DOHH2 (cell line): ENCODE data around the gene NSMCE1.

Source experiments
- H3F3A ChIP-seq: fragments of 200-600 bp; sonication (generic), shearing (Covaris generic); 2 replicates; pipeline ENCODE4 v1.6.0; 2016; ENCODE audit warnings: antibody characterized with exemption, mild to moderate bottlenecking; ENCODE audit not compliant: control insufficient read depth, insufficient read depth
- H3K27ac ChIP-seq: fragments of 200-600 bp; sonication (generic); 2 replicates; pipeline ENCODE4 v1.5.1; 2014; ENCODE audit warnings: low read depth, mild to moderate bottlenecking, low read length, moderate library complexity
- H3K27me3 ChIP-seq: fragments of 200-600 bp; sonication (generic); 2 replicates; pipeline ENCODE4 v1.6.1; 2014; ENCODE audit warnings: mild to moderate bottlenecking, low read length, mixed read lengths; ENCODE audit not compliant: control insufficient read depth
- H3K36me3 ChIP-seq: fragments of 200-600 bp; sonication (generic); 2 replicates; pipeline ENCODE4 v1.6.1; 2014; ENCODE audit warnings: mild to moderate bottlenecking, low read length, moderate library complexity, mixed read lengths; ENCODE audit not compliant: control insufficient read depth
- H3K4me1 ChIP-seq: fragments of 200-600 bp; sonication (generic); 2 replicates; pipeline ENCODE4 v1.6.1; 2014; ENCODE audit warnings: mild to moderate bottlenecking, low read length, mixed read lengths; ENCODE audit not compliant: control insufficient read depth
- H3K4me2 ChIP-seq: fragments of 200-600 bp; sonication (generic); 2 replicates; pipeline ENCODE4 v1.6.0; 2014; ENCODE audit warnings: mild to moderate bottlenecking, low read length, moderate library complexity
- H3K4me3 ChIP-seq: fragments of 200-600 bp; sonication (generic); 2 replicates; pipeline ENCODE4 v1.5.1; 2014; ENCODE audit warnings: mild to moderate bottlenecking, low read length, mixed read lengths
- H3K79me2 ChIP-seq: fragments of 200-600 bp; sonication (generic); 2 replicates; pipeline ENCODE4 v1.6.1; 2014; ENCODE audit warnings: mild to moderate bottlenecking, low read length, mixed read lengths; ENCODE audit not compliant: control insufficient read depth
- H3K9me2 ChIP-seq: fragments of 200-600 bp; sonication (generic); replicated peaks from 2 replicates; pipeline ENCODE4 v1.6.1; 2014; ENCODE audit warnings: mild to moderate bottlenecking, low read length, mixed read lengths; ENCODE audit not compliant: control insufficient read depth
- H3K9me3 ChIP-seq: fragments of 200-600 bp; sonication (generic); 2 replicates; pipeline ENCODE4 v1.6.1; 2014; ENCODE audit warnings: antibody characterized with exemption, low read length, mixed read lengths; ENCODE audit not compliant: control insufficient read depth, insufficient read depth
- H4K20me1 ChIP-seq: fragments of 200-600 bp; sonication (generic); 2 replicates; pipeline ENCODE4 v1.6.0; 2014; ENCODE audit warnings: low read depth, mild to moderate bottlenecking, antibody characterized with exemption, low read length, moderate library complexity; ENCODE audit not compliant: control insufficient read depth, insufficient read depth
- EZH2phosphoT487 ChIP-seq: fragments of 200-600 bp; sonication (generic); IDR thresholded peaks from 2 replicates; pipeline ENCODE4 v1.6.1; 2017; ENCODE audit warnings: borderline replicate concordance, mild to moderate bottlenecking, antibody characterized with exemption, low read length, moderate library complexity, mixed read lengths
- TF ChIP-seq, protein P1 (sequence below): fragments of 200-600 bp; sonication (generic); IDR thresholded peaks from one replicate; pipeline ENCODE4 v1.5.1; 2014; ENCODE audit warnings: antibody characterized with exemption, mild to moderate bottlenecking, low read depth, low read length; ENCODE audit not compliant: poor library complexity, severe bottlenecking

Gene NSMCE1

DNA sequence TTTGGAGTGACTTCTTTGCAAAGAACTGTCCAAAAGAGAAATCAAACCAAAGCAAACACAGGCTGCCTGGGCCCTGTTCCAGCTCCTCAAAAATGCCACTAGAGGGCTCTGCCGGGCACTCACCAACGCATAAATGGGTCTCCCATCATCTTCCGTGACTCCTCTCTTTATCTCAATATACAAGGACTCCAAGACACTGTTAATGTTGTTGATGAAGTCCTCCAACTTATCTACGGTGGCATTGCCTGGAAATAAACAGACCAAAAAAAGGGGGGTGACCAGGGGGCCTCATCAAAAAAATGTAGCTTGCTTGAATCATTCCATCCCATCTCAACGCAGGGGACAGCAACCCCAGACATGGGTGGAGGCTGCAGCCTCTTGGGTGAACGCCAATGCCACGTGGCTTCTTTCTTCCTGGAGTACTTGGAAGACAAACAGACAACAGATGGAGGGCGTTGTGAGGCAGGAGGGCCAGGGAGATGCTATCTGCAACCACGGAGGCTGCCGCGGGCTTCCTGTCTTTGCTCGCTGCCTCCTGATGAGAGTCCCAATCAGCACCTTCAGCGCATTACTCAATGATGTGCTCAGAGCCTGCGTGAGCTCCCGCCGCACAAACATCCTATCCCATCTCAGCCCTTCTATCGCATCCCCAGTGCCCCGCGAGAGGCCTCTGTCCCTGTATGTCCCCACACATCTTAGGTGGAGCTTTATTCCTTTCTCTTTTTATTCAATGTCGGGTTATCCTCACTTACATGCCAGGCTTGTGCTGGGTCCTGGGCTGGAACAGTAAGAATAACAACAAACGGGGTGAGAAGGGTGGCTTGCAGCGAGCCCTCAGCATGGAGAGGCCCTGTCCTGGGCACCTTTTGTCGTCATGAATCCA is 33.3 kb downstream of the NSMCE1 start:
- TF ChIP-seq, protein P1, sequence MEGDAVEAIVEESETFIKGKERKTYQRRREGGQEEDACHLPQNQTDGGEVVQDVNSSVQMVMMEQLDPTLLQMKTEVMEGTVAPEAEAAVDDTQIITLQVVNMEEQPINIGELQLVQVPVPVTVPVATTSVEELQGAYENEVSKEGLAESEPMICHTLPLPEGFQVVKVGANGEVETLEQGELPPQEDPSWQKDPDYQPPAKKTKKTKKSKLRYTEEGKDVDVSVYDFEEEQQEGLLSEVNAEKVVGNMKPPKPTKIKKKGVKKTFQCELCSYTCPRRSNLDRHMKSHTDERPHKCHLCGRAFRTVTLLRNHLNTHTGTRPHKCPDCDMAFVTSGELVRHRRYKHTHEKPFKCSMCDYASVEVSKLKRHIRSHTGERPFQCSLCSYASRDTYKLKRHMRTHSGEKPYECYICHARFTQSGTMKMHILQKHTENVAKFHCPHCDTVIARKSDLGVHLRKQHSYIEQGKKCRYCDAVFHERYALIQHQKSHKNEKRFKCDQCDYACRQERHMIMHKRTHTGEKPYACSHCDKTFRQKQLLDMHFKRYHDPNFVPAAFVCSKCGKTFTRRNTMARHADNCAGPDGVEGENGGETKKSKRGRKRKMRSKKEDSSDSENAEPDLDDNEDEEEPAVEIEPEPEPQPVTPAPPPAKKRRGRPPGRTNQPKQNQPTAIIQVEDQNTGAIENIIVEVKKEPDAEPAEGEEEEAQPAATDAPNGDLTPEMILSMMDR: peak; percentile 97
- no peak for TF ChIP-seq EZH2phosphoT487
- no peaks in the 10 kb centered on the region for H3K9me2 ChIP-seq
- peaks cover 25% of the 10 kb centered on the region for H3F3A ChIP-seq
- H3K36me3 ChIP-seq: peaks cover 30% of the 10 kb centered on the region
- H3K79me2 ChIP-seq: peaks cover 9% of the 10 kb centered on the region
- H3K4me2 ChIP-seq: peak overlapping the region; percentile 78
- no peaks in the 10 kb centered on the region for H3K9me3 ChIP-seq
- H3K4me1 ChIP-seq: peaks cover 86% of the 10 kb centered on the region
- H4K20me1 ChIP-seq: no peaks in the 10 kb centered on the region
- no peaks in the 10 kb centered on the region for H3K27me3 ChIP-seq
- H3K27ac ChIP-seq: peak overlapping the region; percentile 86
- peak overlapping the region; percentile 64 for H3K4me3 ChIP-seq

DNA sequence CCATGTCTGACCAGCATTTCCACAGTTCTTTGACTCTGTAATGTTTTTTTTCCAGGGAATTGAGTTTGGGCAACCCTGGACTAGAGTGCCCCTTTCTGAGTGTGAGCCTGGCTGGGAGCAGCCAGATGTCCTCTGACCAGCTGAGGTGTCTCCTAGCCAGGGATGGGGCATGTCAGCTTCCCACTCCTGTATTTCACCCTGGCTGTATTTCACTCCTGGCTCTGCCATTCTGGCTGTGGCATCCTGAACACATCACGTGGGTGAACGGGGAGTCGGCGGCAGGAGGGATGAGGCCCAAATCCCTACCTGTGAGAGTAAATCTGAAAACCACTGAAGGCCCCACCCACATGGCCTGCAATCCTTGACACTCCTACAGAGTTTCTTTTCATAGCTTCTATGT is 34.0 kb downstream of the NSMCE1 start:
- H3K27ac ChIP-seq: peak overlapping the region; percentile 86
- H3K9me3 ChIP-seq: no peaks in the 10 kb centered on the region
- peaks cover 33% of the 10 kb centered on the region for H3K36me3 ChIP-seq
- no peaks in the 10 kb centered on the region for H3K9me2 ChIP-seq
- peak overlapping the region; percentile 78 for H3K4me2 ChIP-seq
- peaks cover 9% of the 10 kb centered on the region for H3K79me2 ChIP-seq
- no peak for TF ChIP-seq EZH2phosphoT487
- TF ChIP-seq, protein P1: no peak
- H3K4me1 ChIP-seq: peaks cover 92% of the 10 kb centered on the region
- no peaks in the 10 kb centered on the region for H4K20me1 ChIP-seq
- peak overlapping the region; percentile 64; the same call in 1 of the 2 replicates for H3K4me3 ChIP-seq
- peaks cover 23% of the 10 kb centered on the region for H3F3A ChIP-seq
- no peaks in the 10 kb centered on the region for H3K27me3 ChIP-seq

DNA sequence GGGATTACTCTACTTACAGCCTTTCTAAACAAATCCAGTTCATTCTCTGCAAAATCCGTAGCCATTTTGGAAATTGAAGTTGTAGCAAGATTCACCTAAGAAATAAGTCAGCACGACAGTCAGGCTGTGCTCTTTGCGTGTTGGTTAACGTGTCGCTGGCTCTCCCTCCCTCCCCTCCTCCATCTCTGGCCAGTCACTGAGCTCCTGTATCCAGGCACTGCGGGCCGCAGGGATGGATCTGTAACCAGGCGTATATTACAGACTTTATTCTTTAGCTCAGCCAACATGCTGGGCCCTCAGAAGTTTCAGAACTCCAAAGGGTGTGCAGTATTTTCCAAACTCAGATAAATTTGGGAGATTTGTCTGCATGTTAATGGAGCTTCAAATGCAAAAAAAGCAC is 34.4 kb downstream of the NSMCE1 start:
- Histone ChIP-seq H3K36me3 (peaks cover 33% of the 10 kb centered on the region), H3K4me3 (0 out of 2 replicates have a peak overlapping the region, but pooled peaks have one; percentile 64), H3K9me3 (no peaks in the 10 kb centered on the region), H3K27ac (peak overlapping the region; percentile 86), H3F3A (peaks cover 21% of the 10 kb centered on the region), H3K4me2 (peak overlapping the region; percentile 78), H3K79me2 (peaks cover 9% of the 10 kb centered on the region), H4K20me1 (no peaks in the 10 kb centered on the region), H3K27me3 (no peaks in the 10 kb centered on the region), H3K4me1 (peaks cover 96% of the 10 kb centered on the region), H3K9me2 (no peaks in the 10 kb centered on the region)
- no peak for TF ChIP-seq EZH2phosphoT487
- TF ChIP-seq, protein P1: no peak
